AG09319 (cell line): ENCODE results near the gene IL22RA1.

Experiments used
- DNase-seq: peaks from one replicate; pipeline ENCODE4 v3.0.0-alpha.2; 2010; ENCODE audit warnings: low read depth; ENCODE audit errors: extremely low read depth
- TF ChIP-seq, protein P1 (sequence below): IDR thresholded peaks from 2 replicates; pipeline ENCODE4 v1.5.1; 2011; ENCODE audit warnings: low read depth, mild to moderate bottlenecking, inconsistent platforms, low read length, moderate library complexity

The IL22RA1 gene

DNA sequence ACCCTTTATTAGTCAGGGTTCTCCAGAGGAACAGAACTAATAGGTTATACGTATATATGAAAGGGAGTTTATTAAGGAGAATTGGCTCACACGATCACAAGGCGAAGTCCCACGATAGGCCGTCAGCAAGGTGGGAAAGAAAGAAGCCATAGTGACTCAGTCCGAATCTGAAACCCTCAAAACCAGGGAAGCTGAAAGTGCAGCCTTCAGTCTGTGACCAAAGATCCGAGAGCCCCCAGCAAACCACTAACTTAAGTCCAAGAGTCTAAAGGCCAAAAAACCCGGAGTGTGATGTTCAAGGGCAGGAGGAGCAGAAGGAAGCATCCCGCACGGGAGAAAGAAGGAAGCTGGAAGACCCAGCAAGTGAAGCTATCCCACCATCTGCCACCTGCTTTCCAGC is 34.2 kb upstream of the IL22RA1 start:
- TF ChIP-seq, protein P1, sequence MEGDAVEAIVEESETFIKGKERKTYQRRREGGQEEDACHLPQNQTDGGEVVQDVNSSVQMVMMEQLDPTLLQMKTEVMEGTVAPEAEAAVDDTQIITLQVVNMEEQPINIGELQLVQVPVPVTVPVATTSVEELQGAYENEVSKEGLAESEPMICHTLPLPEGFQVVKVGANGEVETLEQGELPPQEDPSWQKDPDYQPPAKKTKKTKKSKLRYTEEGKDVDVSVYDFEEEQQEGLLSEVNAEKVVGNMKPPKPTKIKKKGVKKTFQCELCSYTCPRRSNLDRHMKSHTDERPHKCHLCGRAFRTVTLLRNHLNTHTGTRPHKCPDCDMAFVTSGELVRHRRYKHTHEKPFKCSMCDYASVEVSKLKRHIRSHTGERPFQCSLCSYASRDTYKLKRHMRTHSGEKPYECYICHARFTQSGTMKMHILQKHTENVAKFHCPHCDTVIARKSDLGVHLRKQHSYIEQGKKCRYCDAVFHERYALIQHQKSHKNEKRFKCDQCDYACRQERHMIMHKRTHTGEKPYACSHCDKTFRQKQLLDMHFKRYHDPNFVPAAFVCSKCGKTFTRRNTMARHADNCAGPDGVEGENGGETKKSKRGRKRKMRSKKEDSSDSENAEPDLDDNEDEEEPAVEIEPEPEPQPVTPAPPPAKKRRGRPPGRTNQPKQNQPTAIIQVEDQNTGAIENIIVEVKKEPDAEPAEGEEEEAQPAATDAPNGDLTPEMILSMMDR = no peak

DNA sequence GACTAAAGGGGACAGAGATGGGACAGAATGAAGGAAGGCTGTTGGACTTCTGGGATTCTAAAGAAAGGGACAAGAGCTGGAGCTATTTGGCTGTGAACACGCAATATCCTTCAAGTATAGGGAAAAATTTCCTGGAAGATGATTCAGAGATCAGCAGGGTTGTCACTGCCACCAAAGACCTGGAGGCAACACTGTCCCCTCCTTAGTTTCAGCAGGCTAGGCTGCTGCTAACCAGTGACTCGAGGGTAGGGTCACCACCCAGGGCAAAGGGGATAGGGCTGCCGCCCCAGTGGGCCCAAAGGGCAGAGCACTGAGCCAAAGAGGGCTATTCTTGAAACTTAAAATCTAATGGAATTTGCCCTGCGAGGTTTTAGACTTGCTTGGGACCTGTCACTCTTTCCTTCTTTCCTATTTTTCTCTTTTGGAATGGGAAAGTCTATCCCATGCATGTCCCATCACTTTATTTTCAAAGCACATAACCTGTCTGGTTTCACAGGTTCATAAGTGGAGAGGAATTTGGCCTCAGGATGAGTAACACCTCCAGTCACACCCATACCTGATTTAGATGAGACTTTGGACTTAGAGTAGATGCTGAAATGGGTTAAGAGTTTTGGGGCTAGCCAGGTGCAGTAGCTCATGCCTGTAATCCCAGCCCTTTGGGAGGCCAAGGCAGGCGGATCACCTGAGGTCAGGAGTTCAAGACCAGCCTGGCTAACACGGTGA is 32.3 kb upstream of the IL22RA1 start:
- TF ChIP-seq, protein P1 = no peak
- no peak for DNase-seq

More for the DNA sequence above, 34.2 kb upstream of the IL22RA1 start:
- no peak for DNase-seq

DNA sequence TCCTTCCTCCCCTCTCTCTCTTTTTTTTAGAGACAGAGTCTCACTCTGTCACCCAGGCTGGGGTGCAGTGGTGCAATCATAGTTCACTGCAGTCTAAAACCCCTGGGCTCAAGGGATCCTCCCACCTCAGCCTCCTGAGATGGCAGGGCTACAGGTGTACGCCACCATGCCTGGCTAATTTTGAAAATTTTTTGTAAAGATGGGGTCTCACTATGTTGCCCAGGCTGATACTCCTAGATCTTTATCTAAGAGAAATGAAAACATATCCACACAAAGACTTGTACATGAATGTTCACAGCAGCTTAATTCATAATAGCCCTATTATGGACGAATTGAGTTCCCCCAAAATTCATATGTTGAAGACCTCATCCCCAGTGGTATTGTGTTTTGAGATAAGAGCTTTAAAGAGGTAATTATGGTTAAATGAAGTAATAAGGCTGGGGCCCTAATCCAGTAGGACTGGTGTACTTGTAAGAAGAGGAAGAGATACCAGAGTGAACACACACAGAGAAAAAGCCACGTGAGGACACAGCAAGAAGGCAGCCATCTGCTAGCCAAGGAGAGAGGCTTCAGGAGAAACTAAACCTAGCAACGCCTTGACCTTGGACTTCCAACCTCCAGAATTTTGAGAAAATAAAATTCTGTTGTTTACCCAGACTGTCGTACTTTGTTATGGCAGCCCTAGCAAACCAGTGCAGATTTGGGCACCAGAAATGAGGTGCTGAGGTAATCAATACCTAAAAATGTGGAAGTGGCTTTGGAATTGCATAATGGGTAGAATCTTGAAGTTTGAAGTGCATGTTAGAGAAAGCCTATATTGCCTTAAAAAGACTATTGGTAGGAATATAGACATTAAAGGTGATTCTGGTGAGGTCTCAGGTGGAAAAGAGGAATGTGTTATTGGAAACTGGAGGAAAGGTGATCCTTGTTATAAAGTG is 31.0 kb upstream of the IL22RA1 start:
- TF ChIP-seq, protein P1 = no peak
- no peak for DNase-seq

DNA sequence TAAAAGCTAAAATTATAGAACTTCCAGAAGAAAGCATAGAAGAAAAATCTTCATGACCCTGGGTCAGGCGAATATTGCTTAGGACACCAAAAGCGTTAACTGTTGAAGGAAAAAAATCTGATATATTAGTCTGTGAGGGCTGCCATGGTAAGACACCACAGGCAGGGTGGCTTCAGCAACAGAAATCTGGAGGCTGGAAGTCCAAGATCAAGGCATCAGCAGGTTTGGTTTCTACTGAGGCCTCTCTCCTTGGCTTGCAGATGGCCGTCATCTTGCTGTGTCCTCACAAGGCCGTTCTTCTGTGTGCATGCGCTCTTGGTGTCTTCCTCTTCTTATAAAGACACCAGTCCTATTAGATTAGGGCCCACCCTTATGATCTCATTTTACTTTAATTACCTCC is 29.7 kb upstream of the IL22RA1 start:
- DNase-seq = no peak
- TF ChIP-seq, protein P1 = no peak

DNA sequence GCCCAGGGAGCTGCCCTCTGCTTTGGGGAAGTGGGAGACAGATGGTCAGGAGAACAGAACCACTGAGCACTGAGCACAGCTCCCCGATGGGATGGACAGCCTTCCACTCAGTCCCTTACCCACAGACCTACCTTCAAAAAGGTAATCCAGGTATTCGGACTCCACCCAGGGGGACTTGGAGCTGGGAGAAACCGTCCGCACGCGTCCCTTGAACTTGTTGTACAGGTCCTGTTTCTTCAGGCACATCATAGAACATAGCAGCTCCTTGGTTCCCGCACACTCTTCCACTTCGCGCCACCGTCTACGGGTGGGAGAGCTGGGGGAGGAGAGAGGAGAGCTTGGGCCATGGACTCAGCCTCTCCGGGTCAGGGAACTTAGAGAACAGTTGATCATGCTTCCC is 26.3 kb upstream of the IL22RA1 start:
- DNase-seq = no peak
- TF ChIP-seq, protein P1 = no peak

DNA sequence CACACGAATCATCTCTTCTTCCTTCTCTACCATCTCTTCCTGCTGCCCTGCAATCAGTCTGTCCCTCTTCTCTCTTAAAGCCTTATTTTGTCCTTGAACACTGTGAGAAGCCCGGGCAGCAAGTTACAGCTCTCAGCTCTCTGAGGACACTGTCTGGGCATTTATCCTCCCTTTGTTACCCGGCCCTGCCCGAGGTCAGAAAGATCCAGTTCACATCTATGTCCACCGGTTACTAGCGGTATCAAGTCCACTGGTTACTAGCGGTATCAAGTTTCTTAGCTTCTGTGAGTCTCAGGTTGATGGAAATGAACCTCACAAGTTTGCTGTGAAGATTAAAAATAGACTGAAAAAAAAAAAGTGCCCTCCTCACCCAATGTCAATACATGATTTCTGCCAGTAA is 25.3 kb upstream of the IL22RA1 start:
- DNase-seq = no peak
- TF ChIP-seq, protein P1 = no peak

DNA sequence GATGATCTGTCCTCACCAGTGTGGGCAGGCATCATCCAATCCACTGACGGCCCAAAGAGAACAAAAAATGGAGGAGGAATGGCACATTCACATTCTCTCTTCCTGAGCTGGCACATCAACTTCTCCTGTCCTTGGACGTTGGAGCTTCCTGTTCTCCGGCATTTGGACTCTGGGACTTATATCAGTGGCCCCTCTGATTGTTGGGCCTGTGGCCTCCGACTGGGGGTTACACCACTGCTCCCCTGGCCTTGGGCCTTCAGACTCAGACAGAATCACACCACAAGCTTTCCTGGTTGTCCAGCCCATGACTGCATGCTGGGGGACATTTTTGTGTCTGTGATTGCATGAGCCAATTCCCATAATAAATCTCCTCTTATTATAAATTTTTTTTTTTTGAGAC is 24.1 kb upstream of the IL22RA1 start:
- DNase-seq = no peak
- TF ChIP-seq, protein P1 = no peak
